Activated T-helper 1 cell treated with Interleukin-2 at 50 U/mL for 16 hours (primary cell): ENCODE data around the gene STK17A.

Source experiments
- DNase-seq: peaks from one replicate; pipeline ENCODE4 v3.0.0-alpha.2; 2020; ENCODE audit warnings: low read depth

STK17A gene

GRCh38 chr7:43582503-43583423, at the start of gene STK17A:
STK17A (plus strand) TSS chr7:43583108; CDS start chr7:43583244, 136 bp downstream.
- DNase-seq: peak; percentile 94

- DNase-seq: no peak
Measured at GRCh38 chr7:43533801-43534479, 49.0 kb upstream of the STK17A start.

- no peak for DNase-seq
Measured at GRCh38 chr7:43535031-43535451, 47.9 kb upstream of the STK17A start.

GRCh38 chr7:43535810-43536585, 46.9 kb upstream of the STK17A start:
- DNase-seq: no peak

- DNase-seq: no peak
Measured at GRCh38 chr7:43536773-43537172, 46.1 kb upstream of the STK17A start.

GRCh38 chr7:43537765-43538403, 45.0 kb upstream of the STK17A start:
- DNase-seq: no peak

- no peak for DNase-seq
Measured at GRCh38 chr7:43538404-43538771, 44.5 kb upstream of the STK17A start.

GRCh38 chr7:43540471-43540870, 42.4 kb upstream of the STK17A start:
- DNase-seq: no peak

GRCh38 chr7:43542716-43543115, 40.2 kb upstream of the STK17A start:
- no peak for DNase-seq

GRCh38 chr7:43546231-43546630, 36.7 kb upstream of the STK17A start:
- DNase-seq: no peak

- no peak for DNase-seq
Measured at GRCh38 chr7:43550427-43550826, 32.5 kb upstream of the STK17A start.

GRCh38 chr7:43552122-43552521, 30.8 kb upstream of the STK17A start:
- no peak for DNase-seq

GRCh38 chr7:43553999-43554398, 28.9 kb upstream of the STK17A start:
- no peak for DNase-seq

GRCh38 chr7:43554423-43554822, 28.5 kb upstream of the STK17A start:
- no peak for DNase-seq

- no peak for DNase-seq
Measured at GRCh38 chr7:43557831-43558495, 24.9 kb upstream of the STK17A start.

GRCh38 chr7:43559171-43559945, 23.6 kb upstream of the STK17A start:
- DNase-seq: no peak

- no peak for DNase-seq
Measured at GRCh38 chr7:43559946-43560335, 23.0 kb upstream of the STK17A start.

- no peak for DNase-seq
Measured at GRCh38 chr7:43560742-43561330, 22.1 kb upstream of the STK17A start.

- no peak for DNase-seq
Measured at GRCh38 chr7:43562383-43562782, 20.5 kb upstream of the STK17A start.

GRCh38 chr7:43565786-43566185, 17.1 kb upstream of the STK17A start:
- no peak for DNase-seq
